Measurements from ENCODE around the gene HOMER3.
"Not testable (repeated sequence)": the region's sequence is repeated elsewhere in the genome, so short reads cannot be mapped to it uniquely, and the experiment has no call there.

The HOMER3 gene

DNA sequence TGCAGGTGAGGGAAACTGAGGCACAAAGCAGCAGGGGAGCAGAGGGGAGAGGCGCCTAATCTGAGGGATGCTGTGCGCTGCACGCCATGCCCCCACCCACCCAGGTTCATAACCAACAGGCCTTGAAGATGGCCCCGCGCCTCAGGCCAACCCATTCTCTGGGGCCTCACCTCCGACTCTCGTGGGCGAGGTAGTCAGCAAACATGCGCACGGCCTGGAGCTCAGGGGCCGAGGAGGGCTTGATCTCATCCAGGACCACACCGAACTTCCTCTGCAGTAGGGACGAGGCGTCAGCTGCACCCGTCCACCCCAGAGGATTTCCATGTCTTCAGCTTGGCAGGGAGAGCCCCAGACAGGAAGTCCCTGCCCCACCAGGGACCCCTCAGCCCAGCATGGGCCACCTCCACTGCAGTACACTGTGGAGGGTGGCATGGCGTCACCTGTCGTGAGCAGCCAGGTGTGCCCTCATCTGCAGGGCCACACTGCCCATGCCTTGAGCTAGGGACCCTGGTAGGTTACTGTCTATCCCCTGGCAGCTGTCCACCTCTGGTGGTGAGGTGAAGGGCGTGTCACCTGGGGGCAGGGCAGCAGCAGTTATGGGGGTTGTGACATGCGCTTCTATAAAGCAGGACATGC, 30.1 kb downstream of the HOMER3 start:
- H3K36me3 ChIP-seq (ENCODE audit: control insufficient read depth, insufficient read depth, low read length), result peaks cover 26% of the 10 kb centered on the region
- H3K27ac ChIP-seq (ENCODE audit: low read length), result no peak overlapping the region
- WGBS (ENCODE audit: insufficient coverage, insufficient read length), result no CpG with 5 or more reads among the region's 19 CpGs

GRCh38 chr19:18910010-18910409, 31.0 kb downstream of the HOMER3 start:
- Histone ChIP-seq H3K36me3 (ENCODE audit: control insufficient read depth, insufficient read depth, low read length) (peaks cover 26% of the 10 kb centered on the region), H3K4me3 (ENCODE audit: low read length) (no peak overlapping the region), H3K9me3 (ENCODE audit: control insufficient read depth, insufficient read depth, low read length) (no peaks in the 10 kb centered on the region), H3K4me1 (ENCODE audit: control insufficient read depth, insufficient read depth, low read length) (no peaks in the 10 kb centered on the region), H3K27me3 (ENCODE audit: control insufficient read depth, insufficient read depth, low read length) (no peaks in the 10 kb centered on the region), H3K27ac (ENCODE audit: low read length) (no peak overlapping the region)
- no peak for DNase-seq (ENCODE audit: low read depth, low spot score)
- no CpG with 5 or more reads among the region's 10 CpGs for WGBS (ENCODE audit: insufficient coverage, insufficient read length)

More for the DNA sequence above, 30.1 kb downstream of the HOMER3 start:
- Histone ChIP-seq H3K9me3 (ENCODE audit: control insufficient read depth, insufficient read depth, low read length) (no peaks in the 10 kb centered on the region), H3K27me3 (ENCODE audit: control insufficient read depth, insufficient read depth, low read length) (no peaks in the 10 kb centered on the region), H3K4me1 (ENCODE audit: control insufficient read depth, insufficient read depth, low read length) (no peaks in the 10 kb centered on the region), H3K4me3 (ENCODE audit: low read length) (no peak overlapping the region)
- DNase-seq (ENCODE audit: low read depth, low spot score), result no peak

DNA sequence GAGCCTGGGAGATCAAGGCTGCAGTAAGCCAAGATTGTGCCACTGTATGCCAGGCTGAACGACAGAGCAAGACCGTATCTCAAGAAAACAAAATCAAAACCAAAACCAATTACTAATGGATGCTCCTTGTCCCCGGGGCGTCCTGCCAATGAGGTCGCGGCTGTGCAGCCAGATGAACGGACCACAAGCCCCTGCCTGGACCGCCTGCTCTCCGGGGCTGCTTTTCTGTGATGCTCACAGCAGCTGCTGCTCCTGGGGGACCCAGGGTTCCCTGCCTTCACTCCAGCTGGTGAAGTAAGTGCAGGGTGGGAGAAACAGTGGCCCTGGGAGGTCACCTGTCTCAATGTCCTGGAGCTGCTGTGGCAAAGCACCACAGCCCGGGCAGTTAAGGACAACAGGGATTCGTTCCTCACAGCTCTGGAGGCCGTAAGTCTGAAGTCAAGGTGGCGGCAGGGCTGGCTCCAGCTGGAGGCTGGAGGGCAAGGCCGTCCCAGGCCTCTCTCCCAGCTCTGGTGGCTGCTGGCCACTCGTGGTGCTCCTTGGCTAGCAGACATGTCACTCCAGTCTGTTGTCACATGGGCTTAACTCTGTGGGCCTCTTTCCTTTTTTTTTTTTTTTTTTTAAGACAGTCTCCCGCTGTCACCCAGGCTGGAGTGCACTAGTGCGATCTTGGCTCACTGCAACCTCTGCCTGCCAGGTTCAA, 31.9 kb downstream of the HOMER3 start:
- no peaks in the 10 kb centered on the region for H3K4me1 ChIP-seq (ENCODE audit: control insufficient read depth, insufficient read depth, low read length)
- no peaks in the 10 kb centered on the region for H3K9me3 ChIP-seq (ENCODE audit: control insufficient read depth, insufficient read depth, low read length)
- peaks cover 30% of the 10 kb centered on the region for H3K36me3 ChIP-seq (ENCODE audit: control insufficient read depth, insufficient read depth, low read length)
- no CpG with 5 or more reads among the region's 17 CpGs for WGBS (ENCODE audit: insufficient coverage, insufficient read length)
- H3K27me3 ChIP-seq (ENCODE audit: control insufficient read depth, insufficient read depth, low read length), result no peaks in the 10 kb centered on the region
- DNase-seq (ENCODE audit: low read depth, low spot score), result no peak
- no peak overlapping the region for H3K4me3 ChIP-seq (ENCODE audit: low read length)
- no peak overlapping the region for H3K27ac ChIP-seq (ENCODE audit: low read length)

GRCh38 chr19:18906605-18907519, 34.2 kb downstream of the HOMER3 start:
- Histone ChIP-seq H3K4me3 (ENCODE audit: low read length) (no peak overlapping the region), H3K36me3 (ENCODE audit: control insufficient read depth, insufficient read depth, low read length) (peaks cover 25% of the 10 kb centered on the region)
- no peak for DNase-seq (ENCODE audit: low read depth, low spot score)

GRCh38 chr19:18905513-18906236, 35.3 kb downstream of the HOMER3 start:
- no peak for DNase-seq (ENCODE audit: low read depth, low spot score)
- Histone ChIP-seq H3K27ac (ENCODE audit: low read length) (no peak overlapping the region), H3K36me3 (ENCODE audit: control insufficient read depth, insufficient read depth, low read length) (peaks cover 25% of the 10 kb centered on the region), H3K9me3 (ENCODE audit: control insufficient read depth, insufficient read depth, low read length) (no peaks in the 10 kb centered on the region), H3K4me1 (ENCODE audit: control insufficient read depth, insufficient read depth, low read length) (no peaks in the 10 kb centered on the region), H3K27me3 (ENCODE audit: control insufficient read depth, insufficient read depth, low read length) (no peaks in the 10 kb centered on the region), H3K4me3 (ENCODE audit: low read length) (no peak overlapping the region)
- WGBS (ENCODE audit: insufficient coverage, insufficient read length), result no CpG with 5 or more reads among the region's 26 CpGs

More at GRCh38 chr19:18906605-18907519, 34.2 kb downstream of the HOMER3 start:
- Histone ChIP-seq H3K27me3 (ENCODE audit: control insufficient read depth, insufficient read depth, low read length) (no peaks in the 10 kb centered on the region), H3K27ac (ENCODE audit: low read length) (no peak overlapping the region), H3K9me3 (ENCODE audit: control insufficient read depth, insufficient read depth, low read length) (no peaks in the 10 kb centered on the region), H3K4me1 (ENCODE audit: control insufficient read depth, insufficient read depth, low read length) (no peaks in the 10 kb centered on the region)
- no CpG with 5 or more reads among the region's 36 CpGs for WGBS (ENCODE audit: insufficient coverage, insufficient read length)

GRCh38 chr19:18905058-18905456, 36.0 kb downstream of the HOMER3 start:
- WGBS (ENCODE audit: insufficient coverage, insufficient read length), result no CpG with 5 or more reads among the region's 8 CpGs
- peaks cover 25% of the 10 kb centered on the region for H3K36me3 ChIP-seq (ENCODE audit: control insufficient read depth, insufficient read depth, low read length)
- DNase-seq (ENCODE audit: low read depth, low spot score), result no peak
- H3K4me1 ChIP-seq (ENCODE audit: control insufficient read depth, insufficient read depth, low read length), result no peaks in the 10 kb centered on the region
- H3K27me3 ChIP-seq (ENCODE audit: control insufficient read depth, insufficient read depth, low read length), result no peaks in the 10 kb centered on the region
- no peaks in the 10 kb centered on the region for H3K9me3 ChIP-seq (ENCODE audit: control insufficient read depth, insufficient read depth, low read length)
- H3K27ac ChIP-seq (ENCODE audit: low read length), result no peak overlapping the region
- no peak overlapping the region for H3K4me3 ChIP-seq (ENCODE audit: low read length)

GRCh38 chr19:18904334-18905057, 36.5 kb downstream of the HOMER3 start:
- no peak for DNase-seq (ENCODE audit: low read depth, low spot score)
- H3K27ac ChIP-seq (ENCODE audit: low read length), result no peak overlapping the region
- H3K9me3 ChIP-seq (ENCODE audit: control insufficient read depth, insufficient read depth, low read length), result no peaks in the 10 kb centered on the region
- no peaks in the 10 kb centered on the region for H3K27me3 ChIP-seq (ENCODE audit: control insufficient read depth, insufficient read depth, low read length)
- WGBS (ENCODE audit: insufficient coverage, insufficient read length), result no CpG with 5 or more reads among the region's 25 CpGs
- H3K4me3 ChIP-seq (ENCODE audit: low read length), result no peak overlapping the region
- H3K4me1 ChIP-seq (ENCODE audit: control insufficient read depth, insufficient read depth, low read length), result no peaks in the 10 kb centered on the region
- H3K36me3 ChIP-seq (ENCODE audit: control insufficient read depth, insufficient read depth, low read length), result peaks cover 25% of the 10 kb centered on the region

- Histone ChIP-seq H3K27me3 (ENCODE audit: control insufficient read depth, insufficient read depth, low read length) (no peaks in the 10 kb centered on the region), H3K36me3 (ENCODE audit: control insufficient read depth, insufficient read depth, low read length) (peaks cover 23% of the 10 kb centered on the region), H3K27ac (ENCODE audit: low read length) (no peak overlapping the region), H3K9me3 (ENCODE audit: control insufficient read depth, insufficient read depth, low read length) (no peaks in the 10 kb centered on the region), H3K4me3 (ENCODE audit: low read length) (no peak overlapping the region; the same call in 1 of the 2 replicates), H3K4me1 (ENCODE audit: control insufficient read depth, insufficient read depth, low read length) (no peaks in the 10 kb centered on the region; the same call in 1 of the 2 replicates)
- no CpG with 5 or more reads among the region's 29 CpGs for WGBS (ENCODE audit: insufficient coverage, insufficient read length)
- DNase-seq (ENCODE audit: low read depth, low spot score), result no peak
Observed at GRCh38 chr19:18903156-18904037, 37.6 kb downstream of the HOMER3 start.

DNA sequence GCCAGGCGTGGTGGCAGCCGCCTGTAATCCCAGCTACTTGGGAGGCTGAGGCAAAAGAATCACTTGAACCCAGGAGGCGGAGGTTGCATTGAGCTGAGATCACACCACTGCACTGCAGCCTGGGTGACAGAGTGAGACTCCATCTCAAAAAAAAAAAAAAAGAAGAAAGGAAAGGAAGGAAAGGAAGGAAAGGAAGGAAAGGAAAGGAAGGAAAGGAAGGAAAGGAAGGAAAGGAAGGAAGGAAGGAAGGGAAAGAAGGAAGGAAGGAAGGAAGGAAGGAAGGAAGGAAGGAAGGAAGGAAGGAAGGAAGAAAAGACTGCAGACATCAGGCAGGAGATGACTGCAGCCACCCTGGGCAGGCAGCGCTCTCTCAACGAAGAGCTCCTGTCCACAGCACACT, 38.5 kb downstream of the HOMER3 start:
- H3K27me3 ChIP-seq (ENCODE audit: control insufficient read depth, insufficient read depth, low read length); H3K9me3 ChIP-seq (ENCODE audit: control insufficient read depth, insufficient read depth, low read length); H3K4me1 ChIP-seq (ENCODE audit: control insufficient read depth, insufficient read depth, low read length); DNase-seq (ENCODE audit: low read depth, low spot score); H3K4me3 ChIP-seq (ENCODE audit: low read length); H3K27ac ChIP-seq (ENCODE audit: low read length): not testable (repeated sequence)
- no CpG with 5 or more reads among the region's 5 CpGs for WGBS (ENCODE audit: insufficient coverage, insufficient read length)
- H3K36me3 ChIP-seq (ENCODE audit: control insufficient read depth, insufficient read depth, low read length), result peaks cover 18% of the 10 kb centered on the region

Data from iPS DF 6.9 (cell line).